Suppressor macrophage treated with lipopolysaccharide for 4 hours (primary cell): ENCODE data around the gene GKN2.
"Not testable (repeated sequence)": the region's sequence is repeated elsewhere in the genome, so short reads cannot be mapped to it uniquely, and the experiment has no call there.

Experiments
- DNase-seq: peaks from one replicate; pipeline ENCODE4 v3.0.0-alpha.2; 2020

GKN2 gene

DNA sequence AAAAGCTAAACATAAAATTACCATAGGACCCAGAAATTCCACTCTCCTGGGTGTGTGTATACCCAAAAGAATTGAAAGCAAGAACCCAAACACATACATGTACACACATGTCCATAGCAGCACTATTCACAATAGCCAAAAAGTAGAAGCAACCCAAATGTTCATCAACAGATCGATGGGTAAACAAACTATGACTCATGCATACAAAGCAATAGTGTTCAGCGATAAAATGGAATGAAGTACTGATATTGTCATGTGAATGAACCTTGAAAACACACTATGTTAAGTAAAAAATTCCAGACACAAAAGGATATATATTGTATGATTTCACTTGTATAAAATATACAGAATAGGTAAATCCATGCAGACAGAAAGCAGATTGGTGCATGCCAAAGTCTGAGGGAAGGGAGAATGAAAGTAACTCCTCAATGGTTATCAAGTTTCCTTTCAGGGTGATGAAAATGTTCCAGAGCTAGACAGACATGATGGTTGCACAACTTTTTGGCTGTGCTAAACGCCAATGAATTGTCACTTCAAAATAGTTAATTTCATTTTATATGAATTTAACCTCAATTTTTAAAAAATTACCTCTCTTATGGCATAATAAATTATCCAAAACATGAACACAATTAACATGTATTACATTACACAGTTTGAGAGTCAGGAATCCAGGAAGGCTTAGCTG is 35.5 kb downstream of the GKN2 start:
- peak; percentile 25 for DNase-seq

DNA sequence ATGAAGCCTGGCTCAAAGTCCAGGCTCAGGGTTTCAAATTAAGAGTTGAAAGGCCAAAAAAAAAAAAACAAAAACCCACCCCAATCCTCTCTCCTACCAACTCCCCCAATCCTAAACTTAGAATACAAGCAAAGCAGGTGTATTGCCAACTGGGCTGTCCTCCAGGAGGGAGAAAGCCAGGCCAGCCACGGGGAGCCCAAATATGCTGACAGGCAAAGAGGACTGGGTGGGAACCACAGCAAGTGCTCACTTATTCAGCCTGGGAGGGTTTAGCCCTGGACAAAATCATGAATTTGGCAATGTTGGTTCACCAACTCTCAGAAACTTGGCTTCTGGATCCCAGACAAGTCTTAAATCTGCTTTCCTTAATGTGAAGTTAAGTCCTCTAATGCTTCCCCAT is 36.5 kb downstream of the GKN2 start:
- DNase-seq: no peak

DNA sequence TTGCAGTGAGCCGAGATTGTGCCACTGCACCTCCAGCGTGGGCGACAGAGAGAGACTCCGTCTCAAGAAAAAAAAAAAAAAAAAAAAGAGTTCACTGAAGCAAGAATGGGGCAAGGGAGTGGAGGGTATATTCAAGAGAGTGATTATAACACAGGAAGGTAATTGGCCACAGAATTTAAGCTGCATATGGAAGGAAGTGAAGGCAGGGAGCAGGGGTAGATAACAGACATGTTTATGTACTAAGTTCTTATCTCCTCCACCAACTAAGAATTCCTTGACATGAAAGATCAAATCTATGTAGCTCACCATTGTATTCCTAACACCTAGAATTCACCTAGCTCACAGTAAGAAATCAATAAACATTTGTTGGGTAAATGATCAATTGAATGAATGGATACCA is 37.3 kb downstream of the GKN2 start:
- DNase-seq: no peak

DNA sequence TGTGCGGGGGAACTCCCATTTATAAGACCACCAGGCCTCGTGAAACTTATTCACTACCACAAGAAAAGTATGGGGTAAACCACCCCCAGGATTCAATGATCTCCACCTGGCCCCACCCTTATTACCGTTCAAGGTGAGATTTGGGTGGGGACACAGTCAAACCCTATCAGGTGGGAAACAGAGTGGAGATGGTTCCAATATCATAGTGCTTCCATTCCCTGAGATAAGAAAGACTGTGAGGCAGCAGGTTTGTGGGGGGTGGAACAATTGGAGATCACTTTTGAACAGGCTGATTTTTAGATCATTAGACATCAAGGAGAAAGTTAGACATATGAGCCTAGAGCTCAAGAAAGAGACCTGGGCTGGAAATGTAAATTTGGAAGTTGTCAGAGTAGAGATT is 39.3 kb downstream of the GKN2 start:
- no peak for DNase-seq

DNA sequence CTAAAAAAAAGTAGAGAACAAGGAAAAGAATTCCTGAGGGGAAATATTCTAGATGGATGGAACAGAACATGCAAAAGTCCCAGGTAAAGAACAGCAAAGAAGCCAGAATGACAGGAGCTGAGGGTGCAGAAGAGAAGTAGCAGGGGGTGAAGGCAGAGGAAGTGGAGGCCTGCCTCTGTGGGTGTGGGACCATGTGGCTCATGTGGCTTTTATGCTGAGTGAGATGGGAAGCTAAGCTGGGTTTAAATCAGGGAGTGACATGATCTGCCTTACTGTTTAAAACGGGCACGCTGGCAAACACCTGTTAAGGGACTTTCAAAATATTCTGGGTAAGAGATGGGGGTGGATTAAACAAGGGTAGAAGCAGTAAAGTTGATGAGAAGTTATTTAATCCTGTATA is 40.0 kb downstream of the GKN2 start:
- peak; percentile 59 for DNase-seq

DNA sequence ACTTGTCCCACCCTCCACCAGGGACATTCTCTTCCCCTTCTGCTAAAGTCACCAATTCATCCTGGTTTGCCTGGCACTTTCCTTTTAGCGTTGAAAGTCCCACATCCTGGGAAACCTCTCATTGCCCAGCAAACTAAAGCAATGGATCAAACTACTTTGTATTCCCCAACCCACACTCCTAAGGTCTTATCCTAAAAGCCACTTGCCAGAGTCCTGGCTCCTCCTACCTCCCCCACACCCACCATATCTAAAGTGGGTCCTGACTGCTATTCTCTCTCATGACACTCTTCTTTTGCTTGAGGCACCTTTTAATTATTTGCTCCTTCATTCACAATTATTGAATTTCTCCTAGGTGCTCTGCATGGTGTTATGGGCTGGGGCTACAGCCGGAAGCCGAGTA is 40.6 kb downstream of the GKN2 start:
- DNase-seq: no peak

DNA sequence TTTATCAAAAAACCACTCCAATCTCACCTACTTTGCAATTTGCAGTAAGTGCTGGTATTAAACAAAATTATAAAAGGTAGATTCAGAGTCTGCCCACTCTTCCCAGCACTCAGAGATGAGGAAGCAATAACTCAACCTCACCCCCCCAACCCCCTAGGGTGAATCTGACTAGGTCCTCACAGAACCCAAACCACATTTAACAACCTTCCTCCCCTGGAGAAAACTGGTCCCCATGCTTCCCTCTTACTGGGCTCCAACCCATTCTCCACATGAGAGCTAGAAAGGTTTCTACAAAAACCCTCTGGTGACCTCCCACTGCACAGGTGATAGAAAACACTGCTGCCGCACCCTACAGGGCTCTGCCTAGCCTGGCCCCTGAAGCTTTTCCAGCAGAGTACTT is 41.0 kb downstream of the GKN2 start:
- no peak for DNase-seq

DNA sequence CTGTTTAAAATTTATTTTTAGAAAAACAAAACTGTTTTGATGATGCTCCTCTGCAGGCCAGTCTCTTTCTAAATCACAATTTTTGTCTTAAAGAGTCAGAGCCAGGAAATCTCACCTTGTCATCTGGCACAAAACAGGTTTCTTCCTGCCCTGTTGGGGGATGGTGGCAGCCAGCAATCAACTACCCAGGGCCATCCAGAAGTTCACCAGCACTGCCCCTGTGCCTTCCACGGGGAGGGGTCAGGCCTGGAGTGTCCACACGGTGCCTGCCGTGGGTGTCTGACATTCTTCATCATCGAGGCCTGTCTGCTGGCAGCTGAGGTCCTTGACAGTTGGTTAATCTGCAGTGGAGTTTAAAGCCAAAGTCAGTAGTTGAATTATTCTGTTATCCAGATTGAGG is 41.4 kb downstream of the GKN2 start:
- no peak for DNase-seq

DNA sequence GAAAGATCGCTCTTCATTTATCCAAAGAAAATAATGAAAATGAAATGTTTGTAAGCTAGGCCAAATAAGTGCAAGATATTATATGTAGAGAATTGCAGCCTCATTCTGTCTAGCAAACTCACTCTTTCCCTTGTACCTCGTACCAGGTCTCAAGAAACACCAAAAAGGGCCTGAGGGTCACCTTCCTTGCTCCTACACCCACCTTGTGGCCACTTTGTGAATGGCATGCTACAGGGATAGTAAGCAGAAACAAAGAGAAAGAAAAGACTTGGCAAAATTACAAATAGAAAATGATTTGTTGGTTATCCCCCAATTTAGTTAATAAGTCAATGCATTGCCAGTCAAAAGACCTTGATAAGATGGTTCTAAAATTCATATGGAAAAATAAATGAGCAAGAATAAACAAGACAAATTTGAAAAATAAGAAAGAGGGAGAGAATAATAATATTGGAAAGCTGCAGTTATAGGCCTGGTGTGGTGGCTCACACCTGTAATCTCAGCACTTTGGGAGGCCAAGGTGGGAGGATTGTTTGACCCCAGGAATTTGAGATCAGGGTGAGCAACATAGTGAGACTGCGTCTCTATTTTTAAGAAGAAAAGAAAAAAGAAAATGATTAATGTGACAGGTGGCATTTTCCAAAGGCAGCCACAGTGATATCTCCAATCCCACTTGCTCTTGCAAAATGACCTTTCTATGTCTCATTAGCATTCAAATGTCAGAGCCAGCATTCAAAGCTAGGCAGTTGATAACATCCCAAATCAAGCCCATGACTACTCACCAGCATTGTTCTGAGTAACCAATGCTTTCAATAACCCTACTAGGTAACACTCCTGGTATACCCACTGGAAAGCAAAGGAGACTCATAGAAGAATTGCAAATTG is 42.7 kb downstream of the GKN2 start:
- DNase-seq: peak; percentile 81

DNA sequence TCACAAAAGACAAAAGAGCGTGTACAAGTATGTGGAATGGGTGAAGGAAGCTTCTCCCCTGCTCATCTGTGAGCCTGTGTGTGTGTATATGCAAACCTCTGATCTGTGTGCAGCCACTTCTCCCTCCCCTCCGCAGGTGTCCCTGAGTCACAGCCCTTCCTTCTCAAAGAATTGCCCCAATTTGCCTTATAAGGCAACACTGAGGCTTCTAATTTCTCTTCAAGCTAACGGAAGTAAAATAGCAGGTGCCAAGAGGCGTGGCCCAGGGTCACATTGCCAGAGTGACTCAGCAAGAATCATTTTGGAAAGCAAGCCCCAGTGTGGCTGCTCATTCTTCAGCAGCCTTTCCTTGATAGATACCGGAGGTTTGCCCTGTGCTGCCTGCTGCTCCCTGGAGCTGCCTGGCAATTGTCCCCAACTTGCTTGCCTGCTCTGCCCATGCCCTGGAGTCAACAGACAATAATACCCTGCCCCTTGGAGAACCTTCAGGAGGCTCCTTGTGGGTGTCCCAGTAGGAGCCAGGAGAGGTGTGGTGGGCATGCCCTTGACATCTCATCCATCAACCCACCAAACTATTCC is 44.2 kb downstream of the GKN2 start:
- DNase-seq: peak; percentile 53

DNA sequence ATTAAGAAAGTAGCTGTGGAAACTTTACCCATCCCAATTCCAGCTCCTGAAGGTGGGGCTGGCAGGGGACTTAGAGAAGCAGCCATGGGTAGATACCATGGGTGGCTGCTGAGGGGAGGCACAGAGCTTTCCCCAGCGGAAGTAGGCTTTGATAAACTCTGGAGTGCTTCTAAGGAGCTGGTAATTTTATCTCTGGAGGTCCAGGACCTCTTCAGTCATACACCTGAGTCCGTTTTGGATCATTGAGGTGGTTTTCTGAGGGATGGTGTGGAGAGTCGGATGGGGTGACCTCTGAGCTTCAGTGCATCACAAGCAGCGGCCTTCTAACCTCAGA is 44.8 kb downstream of the GKN2 start:
- DNase-seq: no peak

DNA sequence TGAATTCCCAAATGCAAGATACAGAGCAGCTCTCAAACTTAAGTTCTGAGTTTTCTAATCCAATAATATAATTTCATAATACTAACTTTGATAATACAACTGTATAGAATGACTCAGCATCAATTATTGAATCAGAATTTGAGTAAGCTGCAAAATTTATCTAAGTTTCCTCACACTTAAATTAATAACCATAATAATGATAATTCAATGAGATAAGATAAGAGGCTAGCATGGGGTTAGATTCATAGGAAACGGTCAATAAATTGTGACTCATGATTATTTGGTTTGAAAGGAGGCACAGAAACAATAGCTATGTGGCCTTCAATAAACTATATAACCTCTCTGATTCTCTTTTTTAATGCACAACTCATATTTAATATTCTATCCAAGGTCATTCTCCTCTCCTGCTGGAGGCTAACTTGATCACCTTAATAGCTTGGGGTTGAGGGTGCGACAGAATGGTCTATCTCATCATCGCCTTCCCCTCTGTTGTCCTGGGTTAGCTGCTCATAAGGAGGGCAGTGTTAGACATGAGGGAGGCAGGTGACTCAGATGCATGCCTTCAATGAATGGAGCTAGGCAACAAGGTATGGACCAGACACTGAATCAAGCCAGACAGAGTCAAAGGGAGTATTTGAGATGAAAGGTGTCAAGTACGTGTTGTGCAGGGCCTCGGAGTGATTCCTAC is 45.3 kb downstream of the GKN2 start:
- no peak for DNase-seq

DNA sequence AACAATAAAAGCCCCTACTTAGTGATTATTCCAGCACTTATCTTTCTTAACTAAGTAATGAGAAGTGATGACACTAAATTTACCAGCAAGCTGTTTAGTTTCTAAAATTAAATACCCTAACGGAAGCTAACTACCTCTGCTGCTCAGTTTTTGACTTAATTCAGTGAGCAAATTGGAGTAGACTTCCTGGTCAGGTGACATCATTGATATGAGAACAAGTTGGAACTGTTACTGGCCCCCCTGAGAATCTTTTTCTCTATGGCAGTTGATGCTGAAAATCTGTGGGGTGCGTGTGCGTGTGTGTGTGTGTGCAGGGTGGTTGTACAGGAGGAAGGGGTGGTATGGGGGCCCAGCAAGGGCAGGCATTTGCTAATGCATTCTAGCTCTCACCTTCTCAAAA is 46.0 kb downstream of the GKN2 start:
- DNase-seq: no peak

DNA sequence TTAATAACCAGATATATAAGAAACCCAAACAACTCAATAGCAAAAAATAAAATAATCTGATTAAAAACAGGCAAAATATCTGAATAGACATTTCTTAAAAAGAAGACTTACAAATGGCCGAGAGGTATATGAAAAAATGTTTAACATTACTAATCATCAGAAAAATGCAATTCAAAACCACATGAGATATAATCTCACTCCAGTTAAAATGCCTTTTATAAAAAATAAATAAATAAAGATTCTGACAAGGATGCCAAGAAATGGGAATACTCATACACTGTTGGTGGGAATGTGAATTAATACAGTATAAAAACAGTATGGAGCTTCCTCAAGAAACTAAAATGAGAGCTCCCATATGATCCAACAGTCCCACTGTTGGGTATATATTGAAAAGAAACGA is 47.6 kb downstream of the GKN2 start:
- DNase-seq: no peak

DNA sequence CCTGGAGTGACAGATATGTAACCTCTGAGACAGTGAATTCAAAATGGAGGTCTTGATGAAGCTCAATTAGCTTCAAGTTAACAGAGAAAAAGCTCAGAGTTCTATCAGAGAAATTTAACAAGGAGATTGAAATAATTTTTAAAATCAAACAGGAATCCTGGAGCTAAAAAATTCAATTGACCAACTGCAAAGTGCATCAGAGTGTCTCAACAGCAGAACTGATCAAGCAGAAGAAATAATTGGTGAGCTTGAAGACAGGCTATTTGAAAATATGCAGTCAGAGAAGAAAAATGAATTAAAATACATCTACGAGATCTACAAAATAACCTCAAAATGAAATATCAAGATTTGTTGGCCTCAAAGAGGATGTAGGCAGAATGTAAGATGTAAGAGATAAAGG is 51.1 kb downstream of the GKN2 start:
- no peak for DNase-seq

DNA sequence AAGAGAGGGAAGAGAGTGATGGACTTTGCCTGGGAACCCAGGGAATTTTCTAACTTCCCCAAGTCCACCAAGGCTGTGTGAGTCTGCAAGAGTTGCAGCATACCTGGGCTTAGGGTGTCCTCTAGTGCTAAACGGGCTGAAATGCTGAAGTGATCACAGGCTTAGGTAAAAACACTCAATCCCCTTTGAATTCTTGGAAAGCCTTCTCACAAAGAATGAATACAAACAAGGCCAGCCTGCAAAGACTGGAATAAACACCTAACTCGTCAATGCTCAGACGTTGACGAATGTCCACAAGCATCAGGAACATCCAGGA is 51.5 kb downstream of the GKN2 start:
- DNase-seq: peak; percentile 50

DNA sequence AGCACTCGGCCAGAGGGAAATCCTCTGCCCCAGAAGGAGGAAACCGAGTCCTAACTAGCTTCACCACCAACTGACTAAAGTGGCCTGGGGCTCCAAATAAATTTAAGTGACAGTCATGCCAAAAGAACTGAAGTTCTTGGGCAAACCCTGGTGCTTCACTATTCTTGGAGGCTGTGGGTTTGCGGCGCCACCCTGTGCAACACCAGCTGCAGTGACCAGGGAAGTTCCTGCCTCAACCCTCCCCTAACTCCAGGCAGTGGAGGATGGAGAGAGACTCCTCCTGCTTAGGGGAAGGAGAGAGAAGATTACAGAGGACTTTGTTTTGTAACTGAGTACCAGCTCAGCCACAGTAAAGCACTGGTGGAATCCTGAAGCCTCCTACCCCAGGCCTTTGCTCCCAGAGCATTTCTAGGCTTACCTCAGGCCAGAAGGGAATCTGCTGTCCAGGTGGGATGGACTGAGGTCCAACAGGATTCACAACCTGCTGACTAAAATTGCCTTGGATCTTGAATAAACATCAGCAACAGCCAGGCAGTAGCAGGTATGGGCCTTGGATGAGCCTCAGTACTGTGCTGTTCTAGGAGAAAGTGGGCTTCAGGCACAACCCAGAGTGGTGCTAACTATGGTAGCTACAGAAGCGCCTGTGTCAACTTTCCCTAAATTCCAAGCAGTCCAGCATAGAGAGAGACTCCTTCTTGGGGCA is 52.0 kb downstream of the GKN2 start:
- DNase-seq: peak; percentile 32

DNA sequence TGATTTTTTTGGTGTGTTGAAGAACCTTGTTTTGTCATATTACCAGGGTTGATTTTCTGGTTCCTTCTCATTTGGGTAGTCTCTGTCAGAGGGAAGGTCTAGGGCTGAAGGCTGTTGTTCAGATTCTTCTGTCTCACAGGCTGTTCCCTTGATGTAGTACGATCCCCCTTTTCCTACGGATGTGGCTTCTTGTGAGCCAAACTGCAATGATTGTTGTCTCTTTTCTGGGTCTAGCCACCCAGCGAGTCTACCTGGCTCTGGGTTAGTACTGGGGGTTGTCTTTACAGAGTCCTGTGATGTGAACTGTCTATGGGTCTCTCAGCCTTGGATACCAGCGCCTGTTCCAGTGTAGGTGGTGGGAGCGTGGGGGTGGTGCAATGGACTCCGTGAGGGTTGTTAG is 56.7 kb downstream of the GKN2 start:
- not testable (repeated sequence) for DNase-seq
